ENCODE measurements around the gene TTC39B.

TTC39B gene

GRCh38 chr9:15163931-15164330 is 143.1 kb downstream of the TTC39B start:
- H3K4me1 ChIP-seq (ENCODE audit: control insufficient read depth in 2 of 2, insufficient read depth in 1 of 2, low read depth in 1 of 2, low read length in 2 of 2) = peaks cover 2% of the 10 kb centered on the region in 2 donors
- no peaks in the 10 kb centered on the region for H3K36me3 ChIP-seq (replicated peaks in 1 of 2; ENCODE audit: control insufficient read depth in 2 of 2, insufficient read depth in 2 of 2, low read length in 2 of 2)
- H3K4ac ChIP-seq (ENCODE audit: low read length) = no peak overlapping the region
- no peak overlapping the region for H3K27ac ChIP-seq (replicated peaks; ENCODE audit: low read length)
- DNase-seq (ENCODE audit: low spot score) = no peak
- H2BK12ac ChIP-seq (ENCODE audit: low read length) = no peak overlapping the region
- H2AFZ ChIP-seq (ENCODE audit: low read length) = no peak overlapping the region
- no peak overlapping the region for H4K91ac ChIP-seq (ENCODE audit: low read depth, low read length, poor library complexity)
- H3K14ac ChIP-seq (ENCODE audit: low read length) = no peak overlapping the region
- H2AK5ac ChIP-seq (ENCODE audit: low read depth, low read length) = no peak overlapping the region
- H4K8ac ChIP-seq (ENCODE audit: low read depth, low read length) = no peak overlapping the region
- no peak overlapping the region for H3K9ac ChIP-seq (ENCODE audit: low read depth, low read length, poor library complexity)
- no peak overlapping the region for H3K4me2 ChIP-seq (ENCODE audit: insufficient read depth, low read length, poor library complexity, severe bottlenecking)
- no peaks in the 10 kb centered on the region for H3K27me3 ChIP-seq (ENCODE audit: control insufficient read depth in 3 of 3, insufficient read depth in 3 of 3, low read depth in 1 of 3, low read length in 3 of 3)
- H3K18ac ChIP-seq (ENCODE audit: low read length) = no peak overlapping the region
- no peak overlapping the region for H2BK5ac ChIP-seq (ENCODE audit: low read length)
- H3K4me3 ChIP-seq (ENCODE audit: low read length in 2 of 2) = no peak overlapping the region
- H3K9me3 ChIP-seq (replicated peaks in 1 of 2; ENCODE audit: control insufficient read depth in 2 of 2, insufficient read depth in 1 of 2, low read depth in 1 of 2, low read length in 2 of 2) = no peaks in the 10 kb centered on the region
- no peak overlapping the region for H2BK120ac ChIP-seq (ENCODE audit: low read depth, low read length)
- H3K23ac ChIP-seq (ENCODE audit: low read depth, low read length, poor library complexity) = no peak overlapping the region
- H2BK15ac ChIP-seq (ENCODE audit: low read length) = no peak overlapping the region
- H3K79me1 ChIP-seq (ENCODE audit: low read depth, low read length) = no peaks in the 10 kb centered on the region

- H3K23ac ChIP-seq (ENCODE audit: low read depth, low read length, poor library complexity) = no peak overlapping the region
- H3K9me3 ChIP-seq (replicated peaks in 1 of 2; ENCODE audit: control insufficient read depth in 2 of 2, insufficient read depth in 1 of 2, low read depth in 1 of 2, low read length in 2 of 2) = no peaks in the 10 kb centered on the region
- DNase-seq (ENCODE audit: low spot score) = no peak
- no peaks in the 10 kb centered on the region for H3K79me1 ChIP-seq (ENCODE audit: low read depth, low read length)
- H4K8ac ChIP-seq (ENCODE audit: low read depth, low read length) = no peak overlapping the region
- H3K27me3 ChIP-seq (ENCODE audit: control insufficient read depth in 3 of 3, insufficient read depth in 3 of 3, low read depth in 1 of 3, low read length in 3 of 3) = no peaks in the 10 kb centered on the region
- no peak overlapping the region for H3K27ac ChIP-seq (replicated peaks; ENCODE audit: low read length)
- no peak overlapping the region for H3K9ac ChIP-seq (ENCODE audit: low read depth, low read length, poor library complexity)
- no peak overlapping the region for H4K91ac ChIP-seq (ENCODE audit: low read depth, low read length, poor library complexity)
- no peak overlapping the region for H2AFZ ChIP-seq (ENCODE audit: low read length)
- no peak overlapping the region for H2AK5ac ChIP-seq (ENCODE audit: low read depth, low read length)
- H2BK5ac ChIP-seq (ENCODE audit: low read length) = no peak overlapping the region
- no peak overlapping the region for H2BK120ac ChIP-seq (ENCODE audit: low read depth, low read length)
- no peak overlapping the region for H3K4ac ChIP-seq (ENCODE audit: low read length)
- H3K36me3 ChIP-seq (replicated peaks in 1 of 2; ENCODE audit: control insufficient read depth in 2 of 2, insufficient read depth in 2 of 2, low read length in 2 of 2) = no peaks in the 10 kb centered on the region
- no CpG with 5 or more reads among the region's 5 CpGs for WGBS, 2 donors (ENCODE audit: extremely low coverage in 2 of 2, insufficient read length in 2 of 2, insufficient replicate concordance in 1 of 2)
- no peak overlapping the region for H3K14ac ChIP-seq (ENCODE audit: low read length)
- H2BK15ac ChIP-seq (ENCODE audit: low read length) = no peak overlapping the region
- H3K4me1 ChIP-seq (ENCODE audit: control insufficient read depth in 2 of 2, insufficient read depth in 1 of 2, low read depth in 1 of 2, low read length in 2 of 2) = peaks cover 2% of the 10 kb centered on the region in 2 donors
- H3K4me3 ChIP-seq (ENCODE audit: low read length in 2 of 2) = no peak overlapping the region
- no peak overlapping the region for H3K4me2 ChIP-seq (ENCODE audit: insufficient read depth, low read length, poor library complexity, severe bottlenecking)
- H2BK12ac ChIP-seq (ENCODE audit: low read length) = no peak overlapping the region
- no peak overlapping the region for H3K18ac ChIP-seq (ENCODE audit: low read length)
Measured at GRCh38 chr9:15161753-15162152, 145.3 kb downstream of the TTC39B start.

- no peak for DNase-seq (ENCODE audit: low spot score)
- no peaks in the 10 kb centered on the region for H3K79me1 ChIP-seq (ENCODE audit: low read depth, low read length)
- no peak overlapping the region for H2BK15ac ChIP-seq (ENCODE audit: low read length)
- H4K8ac ChIP-seq (ENCODE audit: low read depth, low read length) = no peak overlapping the region
- no peak overlapping the region for H2AK5ac ChIP-seq (ENCODE audit: low read depth, low read length)
- H2BK12ac ChIP-seq (ENCODE audit: low read length) = no peak overlapping the region
- H3K9me3 ChIP-seq (replicated peaks in 1 of 2; ENCODE audit: control insufficient read depth in 2 of 2, insufficient read depth in 1 of 2, low read depth in 1 of 2, low read length in 2 of 2) = no peaks in the 10 kb centered on the region
- no peak overlapping the region for H3K4ac ChIP-seq (ENCODE audit: low read length)
- no peak overlapping the region for H3K18ac ChIP-seq (ENCODE audit: low read length)
- H2BK120ac ChIP-seq (ENCODE audit: low read depth, low read length) = no peak overlapping the region
- H3K23ac ChIP-seq (ENCODE audit: low read depth, low read length, poor library complexity) = no peak overlapping the region
- H3K27ac ChIP-seq (replicated peaks; ENCODE audit: low read length) = no peak overlapping the region
- no peak overlapping the region for H3K9ac ChIP-seq (ENCODE audit: low read depth, low read length, poor library complexity)
- no CpG with 5 or more reads among the region's 1 CpG for WGBS, 2 donors (ENCODE audit: extremely low coverage in 2 of 2, insufficient read length in 2 of 2, insufficient replicate concordance in 1 of 2)
- no peak overlapping the region for H3K14ac ChIP-seq (ENCODE audit: low read length)
- H3K4me3 ChIP-seq (ENCODE audit: low read length in 2 of 2) = no peak overlapping the region
- H3K4me1 ChIP-seq (ENCODE audit: control insufficient read depth in 2 of 2, insufficient read depth in 1 of 2, low read depth in 1 of 2, low read length in 2 of 2) = peaks cover 2% of the 10 kb centered on the region in 2 donors
- no peak overlapping the region for H4K91ac ChIP-seq (ENCODE audit: low read depth, low read length, poor library complexity)
- no peaks in the 10 kb centered on the region for H3K27me3 ChIP-seq (ENCODE audit: control insufficient read depth in 3 of 3, insufficient read depth in 3 of 3, low read depth in 1 of 3, low read length in 3 of 3)
- no peaks in the 10 kb centered on the region for H3K36me3 ChIP-seq (replicated peaks in 1 of 2; ENCODE audit: control insufficient read depth in 2 of 2, insufficient read depth in 2 of 2, low read length in 2 of 2)
- H2AFZ ChIP-seq (ENCODE audit: low read length) = no peak overlapping the region
- H3K4me2 ChIP-seq (ENCODE audit: insufficient read depth, low read length, poor library complexity, severe bottlenecking) = no peak overlapping the region
- H2BK5ac ChIP-seq (ENCODE audit: low read length) = no peak overlapping the region
Measured at GRCh38 chr9:15160673-15161072, 146.3 kb downstream of the TTC39B start.

- Histone ChIP-seq H3K9me3 (replicated peaks in 1 of 2; ENCODE audit: control insufficient read depth in 2 of 2, insufficient read depth in 1 of 2, low read depth in 1 of 2, low read length in 2 of 2) (no peaks in the 10 kb centered on the region), H3K4ac (ENCODE audit: low read length) (no peak overlapping the region), H2AFZ (ENCODE audit: low read length) (no peak overlapping the region), H3K79me1 (ENCODE audit: low read depth, low read length) (no peaks in the 10 kb centered on the region), H3K4me1 (ENCODE audit: control insufficient read depth in 2 of 2, insufficient read depth in 1 of 2, low read depth in 1 of 2, low read length in 2 of 2) (peaks cover 2% of the 10 kb centered on the region in 2 donors), H3K27ac (replicated peaks; ENCODE audit: low read length) (no peak overlapping the region), H3K14ac (ENCODE audit: low read length) (no peak overlapping the region), H3K18ac (ENCODE audit: low read length) (no peak overlapping the region), H3K36me3 (replicated peaks in 1 of 2; ENCODE audit: control insufficient read depth in 2 of 2, insufficient read depth in 2 of 2, low read length in 2 of 2) (no peaks in the 10 kb centered on the region), H4K91ac (ENCODE audit: low read depth, low read length, poor library complexity) (no peak overlapping the region), H3K4me3 (ENCODE audit: low read length in 2 of 2) (no peak overlapping the region), H2BK15ac (ENCODE audit: low read length) (no peak overlapping the region), H2AK5ac (ENCODE audit: low read depth, low read length) (no peak overlapping the region), H3K9ac (ENCODE audit: low read depth, low read length, poor library complexity) (no peak overlapping the region), H3K27me3 (ENCODE audit: control insufficient read depth in 3 of 3, insufficient read depth in 3 of 3, low read depth in 1 of 3, low read length in 3 of 3) (peaks cover 0 to 4% (median 0%) of the 10 kb centered on the region in 3 experiments), H3K4me2 (ENCODE audit: insufficient read depth, low read length, poor library complexity, severe bottlenecking) (no peak overlapping the region), H2BK12ac (ENCODE audit: low read length) (no peak overlapping the region), H2BK5ac (ENCODE audit: low read length) (no peak overlapping the region), H2BK120ac (ENCODE audit: low read depth, low read length) (no peak overlapping the region), H3K23ac (ENCODE audit: low read depth, low read length, poor library complexity) (no peak overlapping the region), H4K8ac (ENCODE audit: low read depth, low read length) (no peak overlapping the region)
- WGBS, 2 donors (ENCODE audit: extremely low coverage in 2 of 2, insufficient read length in 2 of 2, insufficient replicate concordance in 1 of 2) = no CpG with 5 or more reads among the region's 1 CpG
- no peak for DNase-seq (ENCODE audit: low spot score)
Measured at GRCh38 chr9:15158064-15158463, 149.0 kb downstream of the TTC39B start.

Measured in neuronal stem cell (in vitro differentiated cells).